Gastroesophageal sphincter (tissue), 4 donors: Measurements from ENCODE around the gene CACNA2D3. TPM values are rescaled to one million over a fixed set of nuclear protein-coding genes. Genes with fewer than 3 reads are reported as not detected.

Experiments
- ATAC-seq: fragments of 150-250 bp; one replicate; pipeline ENCODE4 v1.9.1; 2016; ENCODE audit warnings: mild to moderate bottlenecking, moderate library complexity
- H3K27ac ChIP-seq, 4 donors: fragments of 200-600 bp; sonication (generic) in 3 of 4; 1 replicate in 3 of 4; 2 replicates in 1 of 4; pipeline ENCODE4 v1.5.1; 2016 to 2019
- H3K27me3 ChIP-seq: fragments of 200-600 bp; sonication (generic); one replicate; pipeline ENCODE4 v1.5.1; 2019
- H3K36me3 ChIP-seq, 2 donors: fragments of 200-600 bp; sonication (generic); one replicate each; pipeline ENCODE4 v1.5.1; 2019; ENCODE audit warnings: control low read depth in 1 of 2
- H3K4me1 ChIP-seq, 3 donors: fragments of 200-600 bp; sonication (generic); 1 replicate in 2 of 3; 2 replicates in 1 of 3; pipeline ENCODE4 v1.5.1; 2016 to 2019; ENCODE audit warnings: control low read depth in 2 of 3
- H3K4me3 ChIP-seq, 2 donors: fragments of 200-600 bp; sonication (generic); one replicate each; pipeline ENCODE4 v1.5.1; 2019; ENCODE audit warnings: mild to moderate bottlenecking in 1 of 2, moderate library complexity in 1 of 2
- H3K9me3 ChIP-seq, 3 donors: fragments of 200-600 bp; sonication (generic); one replicate each; pipeline ENCODE4 v1.5.1; 2017 to 2019; ENCODE audit warnings: control low read depth in 2 of 3
- EP300 ChIP-seq: sonication (generic); formaldehyde crosslinking; IDR thresholded peaks from one replicate; pipeline ENCODE4 v1.6.1; 2017; ENCODE audit warnings: antibody characterized with exemption, mild to moderate bottlenecking
- POLR2A ChIP-seq, 2 donors: fragments of 450-650 bp; IDR thresholded peaks; one replicate each; pipeline ENCODE4 v1.6.1; 2017; ENCODE audit warnings: antibody characterized with exemption in 2 of 2, mild to moderate bottlenecking in 2 of 2, moderate library complexity in 1 of 2
- POLR2AphosphoS5 ChIP-seq: sonication (generic); formaldehyde crosslinking; IDR thresholded peaks from one replicate; pipeline ENCODE4 v1.6.1; 2017; ENCODE audit warnings: antibody characterized with exemption
- WGBS, 2 donors: methylation state at CpG; one replicate each; pipeline ENCODE4 v1.1.5; 2018; ENCODE audit warnings: low coverage in 1 of 2; 5-methylcytosine and 5-hydroxymethylcytosine counted together
- total RNA-seq, 4 donors: library from RNA; depleted of rRNA; stranded (reverse); fragments of >200 nt; gene quantifications; one replicate each; pipeline ENCODE4 v1.1.0, GENCODE V29; 2016
- TF ChIP-seq, protein P1 (sequence below), 4 experiments: fragments of 200-600 bp in 2 of 4; fragments of 450-650 bp in 2 of 4; sonication (generic) in 1 of 4; IDR thresholded peaks; one replicate each; pipeline ENCODE4 v1.5.1; 2017 to 2019; ENCODE audit warnings: antibody characterized with exemption in 4 of 4, mild to moderate bottlenecking in 2 of 4, moderate library complexity in 2 of 4

The CACNA2D3 gene
- total RNA-seq, 4 donors from 2014 or later: 0.94 to 6.5 (median 3.5) TPM

DNA sequence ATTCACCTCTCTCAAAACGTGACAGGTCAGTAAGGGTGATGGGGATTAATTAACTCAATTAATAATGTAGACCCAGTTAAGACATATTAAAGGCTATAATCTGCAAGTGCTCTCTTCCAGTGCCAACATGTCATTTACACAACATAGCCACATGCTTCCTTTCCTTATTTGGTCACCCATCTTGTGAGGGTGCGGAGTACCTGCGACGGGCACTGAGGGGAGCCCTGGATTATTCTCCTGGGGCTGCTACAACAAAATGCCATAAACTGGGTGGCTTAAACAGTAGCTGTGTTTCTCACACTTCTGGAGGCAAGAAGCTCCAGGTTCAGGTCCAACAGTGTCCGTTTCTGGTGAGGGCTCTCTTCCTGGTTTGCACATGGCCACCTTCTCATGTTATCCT is 962.9 kb downstream of the CACNA2D3 start:
- TF ChIP-seq, protein P1, sequence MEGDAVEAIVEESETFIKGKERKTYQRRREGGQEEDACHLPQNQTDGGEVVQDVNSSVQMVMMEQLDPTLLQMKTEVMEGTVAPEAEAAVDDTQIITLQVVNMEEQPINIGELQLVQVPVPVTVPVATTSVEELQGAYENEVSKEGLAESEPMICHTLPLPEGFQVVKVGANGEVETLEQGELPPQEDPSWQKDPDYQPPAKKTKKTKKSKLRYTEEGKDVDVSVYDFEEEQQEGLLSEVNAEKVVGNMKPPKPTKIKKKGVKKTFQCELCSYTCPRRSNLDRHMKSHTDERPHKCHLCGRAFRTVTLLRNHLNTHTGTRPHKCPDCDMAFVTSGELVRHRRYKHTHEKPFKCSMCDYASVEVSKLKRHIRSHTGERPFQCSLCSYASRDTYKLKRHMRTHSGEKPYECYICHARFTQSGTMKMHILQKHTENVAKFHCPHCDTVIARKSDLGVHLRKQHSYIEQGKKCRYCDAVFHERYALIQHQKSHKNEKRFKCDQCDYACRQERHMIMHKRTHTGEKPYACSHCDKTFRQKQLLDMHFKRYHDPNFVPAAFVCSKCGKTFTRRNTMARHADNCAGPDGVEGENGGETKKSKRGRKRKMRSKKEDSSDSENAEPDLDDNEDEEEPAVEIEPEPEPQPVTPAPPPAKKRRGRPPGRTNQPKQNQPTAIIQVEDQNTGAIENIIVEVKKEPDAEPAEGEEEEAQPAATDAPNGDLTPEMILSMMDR (IDR thresholded peaks at IDR 0.05): no peak
- TF ChIP-seq POLR2A (IDR thresholded peaks at IDR 0.05) (no peak), EP300 (no peak), POLR2AphosphoS5 (no peak)

DNA sequence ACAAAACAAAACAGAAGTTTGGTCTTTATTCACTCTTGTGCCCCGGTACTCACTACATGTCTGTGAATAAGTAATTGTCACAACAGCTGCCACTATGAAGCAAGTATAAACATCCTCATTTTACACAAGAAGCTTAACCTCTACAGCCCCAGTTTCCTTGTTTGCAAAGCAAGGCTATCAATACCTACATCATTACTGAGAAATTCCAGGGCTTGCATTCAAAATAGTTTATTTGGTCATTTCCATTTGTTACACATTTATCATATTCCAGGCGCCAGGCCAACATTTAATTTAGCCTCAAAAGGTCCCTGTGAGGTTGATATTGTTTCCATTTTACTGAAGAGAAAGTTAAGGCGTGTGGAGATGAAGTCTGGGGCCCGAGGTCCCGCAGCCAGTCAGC is 966.9 kb downstream of the CACNA2D3 start:
- Histone ChIP-seq H3K9me3 (no peaks in the 10 kb centered on the region), H3K36me3 (no peaks in the 10 kb centered on the region), H3K27ac (no peak overlapping the region), H3K27me3 (no peaks in the 10 kb centered on the region), H3K4me1 (no peaks in the 10 kb centered on the region), H3K4me3 (no peak overlapping the region)
- ATAC-seq: no peak
- WGBS, 2 donors: 34 to 47% methylated on average over 5 of the region's 5 CpGs
- no peak for TF ChIP-seq POLR2AphosphoS5
- TF ChIP-seq EP300: no peak
- TF ChIP-seq, protein P1 (IDR thresholded peaks at IDR 0.05): no peak
- no peak for TF ChIP-seq POLR2A (IDR thresholded peaks at IDR 0.05)

More for the DNA sequence above, 962.9 kb downstream of the CACNA2D3 start:
- H3K4me3 ChIP-seq: no peak overlapping the region
- ATAC-seq: no peak
- no peaks in the 10 kb centered on the region for H3K36me3 ChIP-seq
- no peaks in the 10 kb centered on the region for H3K27me3 ChIP-seq
- no peaks in the 10 kb centered on the region for H3K4me1 ChIP-seq
- H3K27ac ChIP-seq: no peak overlapping the region
- 50 to 68% methylated on average over 2 to 5 of the region's 5 CpGs for WGBS, 2 donors
- no peaks in the 10 kb centered on the region for H3K9me3 ChIP-seq

DNA sequence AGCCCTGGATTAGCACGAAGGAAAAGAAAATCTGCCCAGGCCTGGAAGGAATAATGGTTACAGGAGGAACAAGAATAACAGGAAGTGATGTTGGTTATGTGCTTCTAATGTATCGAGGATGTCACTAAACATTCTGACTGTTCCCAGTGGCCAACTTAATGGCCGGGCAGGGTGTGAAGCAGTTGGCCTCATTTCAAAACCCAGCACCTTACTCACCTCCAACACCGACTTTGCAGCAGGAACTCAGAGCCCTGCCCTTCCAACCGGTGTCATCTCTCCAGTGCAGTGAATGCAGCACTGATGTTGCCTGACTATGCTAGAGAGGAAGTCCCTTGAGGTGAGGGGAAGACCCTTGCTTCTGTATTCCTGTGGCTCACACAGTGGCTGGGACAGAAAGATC is 967.9 kb downstream of the CACNA2D3 start:
- Histone ChIP-seq H3K36me3 (no peaks in the 10 kb centered on the region), H3K4me3 (no peak overlapping the region), H3K4me1 (no peaks in the 10 kb centered on the region), H3K27ac (no peak overlapping the region), H3K27me3 (no peaks in the 10 kb centered on the region), H3K9me3 (no peaks in the 10 kb centered on the region)
- 66 to 69% methylated on average over 5 of the region's 5 CpGs for WGBS, 2 donors
- no peak for ATAC-seq
- TF ChIP-seq POLR2AphosphoS5 (no peak), EP300 (no peak), POLR2A (IDR thresholded peaks at IDR 0.05) (no peak)
- TF ChIP-seq, protein P1 (IDR thresholded peaks at IDR 0.05): no peak

DNA sequence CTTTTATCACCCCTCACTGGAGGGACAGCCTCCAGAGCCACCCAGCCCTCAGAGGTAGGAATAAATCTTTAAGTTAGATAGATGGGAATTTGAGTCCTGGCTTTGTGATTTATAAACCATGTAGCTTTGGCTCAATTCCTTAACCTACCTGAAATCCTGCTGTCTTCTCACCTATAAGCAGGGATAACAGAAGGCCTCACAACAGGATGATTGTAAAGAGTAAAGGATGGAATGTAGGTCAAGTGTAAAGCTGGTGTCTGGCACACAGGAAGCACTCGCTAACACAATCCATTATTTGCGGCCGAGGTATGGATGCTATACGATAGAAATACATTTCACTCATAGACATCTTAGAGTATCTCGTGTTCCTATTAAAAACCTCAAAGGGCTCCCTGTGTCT is 968.4 kb downstream of the CACNA2D3 start:
- Histone ChIP-seq H3K4me3 (no peak overlapping the region), H3K27me3 (no peaks in the 10 kb centered on the region), H3K9me3 (no peaks in the 10 kb centered on the region), H3K27ac (no peak overlapping the region), H3K4me1 (no peaks in the 10 kb centered on the region), H3K36me3 (no peaks in the 10 kb centered on the region)
- 91 to 100% methylated on average over 3 to 5 of the region's 5 CpGs for WGBS, 2 donors
- no peak for ATAC-seq
- TF ChIP-seq, protein P1 (IDR thresholded peaks at IDR 0.05): no peak
- TF ChIP-seq POLR2AphosphoS5: no peak
- no peak for TF ChIP-seq EP300
- no peak for TF ChIP-seq POLR2A (IDR thresholded peaks at IDR 0.05)

DNA sequence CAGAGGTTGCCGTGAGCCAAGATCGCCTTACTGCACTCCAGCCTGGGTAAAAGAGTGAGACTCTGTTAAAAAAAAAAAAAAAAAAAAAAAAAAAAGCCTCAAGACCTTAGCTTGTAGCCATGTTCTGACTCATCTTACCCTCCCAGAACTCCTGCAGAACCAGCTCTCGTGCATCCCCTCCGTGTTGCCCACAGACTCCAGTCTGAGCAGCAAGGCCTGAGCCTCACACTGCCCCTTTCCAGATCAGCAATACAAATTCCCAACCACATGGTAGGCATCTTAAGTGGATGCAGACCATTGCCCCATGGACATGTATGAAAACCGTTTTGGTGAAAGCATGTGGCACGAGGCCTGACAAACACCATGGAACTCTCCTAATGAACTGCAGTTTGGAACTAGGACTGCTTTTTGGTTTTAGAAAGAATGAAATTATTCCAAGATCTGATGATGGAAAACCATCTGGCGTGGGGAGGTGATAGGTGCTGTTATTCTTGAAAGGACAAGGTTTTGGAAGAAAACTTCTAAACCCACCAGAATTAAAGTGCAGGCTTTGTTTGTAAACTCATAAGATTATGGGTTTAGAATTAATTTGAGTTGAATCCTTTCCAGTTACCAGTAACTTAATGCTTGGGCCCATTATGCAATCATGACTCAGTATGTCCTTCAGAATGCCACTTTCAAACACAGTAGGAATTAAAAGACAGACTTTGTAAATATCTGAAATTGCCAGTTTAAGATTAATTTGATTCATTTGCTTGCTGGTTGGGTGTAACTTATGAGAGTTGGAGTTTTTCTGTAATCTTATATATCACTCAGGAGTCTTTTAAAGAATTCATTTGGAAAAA is 969.3 kb downstream of the CACNA2D3 start:
- H3K27me3 ChIP-seq: no peaks in the 10 kb centered on the region
- TF ChIP-seq, protein P1 (IDR thresholded peaks at IDR 0.05): no peak
- TF ChIP-seq EP300 (no peak), POLR2AphosphoS5 (no peak), POLR2A (IDR thresholded peaks at IDR 0.05) (no peak)
- no peak for ATAC-seq
- no peaks in the 10 kb centered on the region for H3K4me1 ChIP-seq
- H3K36me3 ChIP-seq: no peaks in the 10 kb centered on the region
- WGBS, 2 donors: 94% methylated on average over 2 to 5 of the region's 7 CpGs
- H3K9me3 ChIP-seq: no peaks in the 10 kb centered on the region
- H3K27ac ChIP-seq: no peak overlapping the region
- no peak overlapping the region for H3K4me3 ChIP-seq
